PC-3 (cell line): ENCODE data around the gene UBAC2. TPM values are rescaled to one million over a fixed set of nuclear protein-coding genes. Genes with fewer than 3 reads are reported as not detected.

Source experiments
- ATAC-seq: fragments of 200-7000 bp; cut with Tn5 transposase; 2 replicates; pipeline ENCODE4 v1.9.1; 2020; ENCODE audit warnings: mild to moderate bottlenecking, moderate library complexity
- BruUV-seq: library from RNA; stranded (reverse); fragments of 400-500 nt; replicated peaks from 2 replicates; lab custom pipeline; 2021; lab: Mats Ljungman, UMichigan
- CTCF ChIA-PET: fragments of 300-600 bp; sonication (Branson Sonifier 250); formaldehyde crosslinking; loops from one replicate; lab custom pipeline; 2022; ENCODE audit warnings: antibody characterized with exemption; lab: Charles Lee
- POLR2A ChIA-PET: fragments of 300-600 bp; sonication (Branson Sonifier 250); formaldehyde crosslinking; loops from one replicate; lab custom pipeline; 2022; ENCODE audit warnings: antibody characterized with exemption; ENCODE audit not compliant: unreplicated experiment; lab: Charles Lee
- DNase-seq: peaks from one replicate; pipeline ENCODE4 v3.0.0-alpha.2; 2015
- H2AFZ ChIP-seq: fragments of 300-600 bp; sonication (generic); 2 replicates; pipeline ENCODE4 v1.6.0; 2016; ENCODE audit warnings: antibody characterized with exemption, low read length
- H3F3A ChIP-seq: fragments of 300-600 bp; sonication (generic); one replicate; pipeline ENCODE4 v1.6.0; 2017; ENCODE audit warnings: antibody characterized with exemption, low read length, control low read depth, mild to moderate bottlenecking; ENCODE audit not compliant: unreplicated experiment
- H3K27ac ChIP-seq: fragments of 300-600 bp; sonication (generic); 2 replicates; pipeline ENCODE4 v1.5.1; 2016; ENCODE audit warnings: mild to moderate bottlenecking, low read length
- H3K27me3 ChIP-seq: fragments of 300-600 bp; sonication (generic); 2 replicates; pipeline ENCODE4 v1.6.1; 2016; ENCODE audit warnings: low read length, mixed read lengths
- H3K36me3 ChIP-seq: fragments of 300-600 bp; sonication (generic); 2 replicates; pipeline ENCODE4 v1.6.1; 2016; ENCODE audit warnings: low read depth, mixed run types, low read length, mixed read lengths
- H3K4me1 ChIP-seq: fragments of 300-600 bp; sonication (generic); 2 replicates; pipeline ENCODE4 v1.5.1; 2016; ENCODE audit warnings: low read length; ENCODE audit not compliant: insufficient read depth
- H3K4me2 ChIP-seq: fragments of 300-600 bp; sonication (generic); 2 replicates; pipeline ENCODE4 v1.6.0; 2016; ENCODE audit warnings: low read length
- H3K4me3 ChIP-seq: fragments of 300-600 bp; sonication (generic); 2 replicates; pipeline ENCODE4 v1.5.1; 2016; ENCODE audit warnings: mild to moderate bottlenecking, low read length, mixed read lengths
- H3K79me2 ChIP-seq: fragments of 300-600 bp; sonication (generic); 2 replicates; pipeline ENCODE4 v1.6.1; 2017; ENCODE audit warnings: low read length, mixed read lengths
- H3K9ac ChIP-seq: fragments of 300-600 bp; sonication (generic); 2 replicates; pipeline ENCODE4 v1.6.0; 2016; ENCODE audit warnings: mild to moderate bottlenecking, low read length
- H3K9me2 ChIP-seq: fragments of 300-600 bp; sonication (generic); replicated peaks from 2 replicates; pipeline ENCODE4 v1.6.1; 2016; ENCODE audit warnings: mixed run types, low read length, mixed read lengths
- H3K9me3 ChIP-seq: fragments of 300-600 bp; sonication (generic); 2 replicates; pipeline ENCODE4 v1.6.1; 2016; ENCODE audit warnings: low read length, mixed read lengths
- H4K20me1 ChIP-seq: fragments of 300-600 bp; sonication (generic); 2 replicates; pipeline ENCODE4 v1.6.1; 2016; ENCODE audit warnings: low read length, mixed read lengths
- EZH2 ChIP-seq: fragments of 300-600 bp; sonication (generic); IDR thresholded peaks from one replicate; pipeline ENCODE4 v1.6.1; 2017; ENCODE audit warnings: antibody characterized with exemption, mild to moderate bottlenecking, low read length; ENCODE audit not compliant: unreplicated experiment
- EZH2phosphoT487 ChIP-seq: fragments of 300-600 bp; sonication (generic); IDR thresholded peaks from 2 replicates; pipeline ENCODE4 v1.6.1; 2018; ENCODE audit warnings: mild to moderate bottlenecking, antibody characterized with exemption, low read length, borderline replicate concordance
- intact Hi-C: fragments of 100-400 bp; cut with micrococcal nuclease; formaldehyde crosslinking; loops from 2 replicates; pipeline ENCODE4 v1.9.0; 2023
- total RNA-seq: library from RNA; depleted of rRNA; stranded (reverse); fragments of >200 nt; gene quantifications from 2 replicates; pipeline ENCODE4 v1.2.3, GENCODE V29; 2014
- TF ChIP-seq, protein P1 (sequence below): fragments of 300-600 bp; sonication (generic); conservative IDR thresholded peaks from 2 replicates; pipeline ENCODE4 v1.5.1; 2017; ENCODE audit warnings: antibody characterized with exemption, low read depth, mild to moderate bottlenecking, low read length

Gene UBAC2
- total RNA-seq, 1 experiment from 2014 or later: 34.5 TPM

DNA sequence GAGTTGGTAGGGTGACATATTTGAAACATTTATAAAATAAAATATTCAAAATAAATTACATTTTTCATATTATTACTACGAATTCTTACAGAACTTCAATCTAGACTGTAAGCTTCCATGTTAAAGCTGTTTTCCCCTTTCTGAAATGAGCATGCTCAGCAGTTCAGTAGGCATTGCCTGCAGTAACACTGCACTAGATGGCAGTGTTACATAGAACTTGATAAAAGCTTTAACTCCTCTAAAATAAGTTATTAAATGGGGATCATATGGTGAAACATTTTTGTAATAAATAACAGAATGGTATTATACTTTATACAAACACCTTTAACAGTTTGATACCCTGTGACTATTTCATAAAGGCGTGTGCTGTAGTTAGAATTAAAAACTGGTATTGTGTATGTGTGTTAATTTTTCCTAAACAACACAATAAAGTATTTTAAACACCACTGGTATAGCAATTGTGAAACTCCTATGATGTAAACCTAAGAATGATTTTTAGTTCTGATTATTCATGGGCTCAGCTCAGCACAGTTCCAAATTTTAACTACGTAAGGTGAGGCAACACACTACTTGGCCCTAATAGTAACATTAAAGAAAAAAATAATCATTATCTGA lies 69.1 kb downstream of the UBAC2 start:
- Histone ChIP-seq H3K79me2 (no peaks in the 10 kb centered on the region), H3K9me2 (no peaks in the 10 kb centered on the region), H3K27me3 (no peaks in the 10 kb centered on the region), H3K9me3 (no peaks in the 10 kb centered on the region), H3K27ac (no peak overlapping the region), H4K20me1 (no peaks in the 10 kb centered on the region), H3K4me1 (no peaks in the 10 kb centered on the region), H3K36me3 (no peaks in the 10 kb centered on the region), H3K4me2 (no peak overlapping the region), H3F3A (no peaks in the 10 kb centered on the region), H2AFZ (no peak overlapping the region), H3K4me3 (no peak overlapping the region), H3K9ac (no peak overlapping the region)
- TF ChIP-seq EZH2 (no peak), EZH2phosphoT487 (no peak)
- TF ChIP-seq, protein P1, sequence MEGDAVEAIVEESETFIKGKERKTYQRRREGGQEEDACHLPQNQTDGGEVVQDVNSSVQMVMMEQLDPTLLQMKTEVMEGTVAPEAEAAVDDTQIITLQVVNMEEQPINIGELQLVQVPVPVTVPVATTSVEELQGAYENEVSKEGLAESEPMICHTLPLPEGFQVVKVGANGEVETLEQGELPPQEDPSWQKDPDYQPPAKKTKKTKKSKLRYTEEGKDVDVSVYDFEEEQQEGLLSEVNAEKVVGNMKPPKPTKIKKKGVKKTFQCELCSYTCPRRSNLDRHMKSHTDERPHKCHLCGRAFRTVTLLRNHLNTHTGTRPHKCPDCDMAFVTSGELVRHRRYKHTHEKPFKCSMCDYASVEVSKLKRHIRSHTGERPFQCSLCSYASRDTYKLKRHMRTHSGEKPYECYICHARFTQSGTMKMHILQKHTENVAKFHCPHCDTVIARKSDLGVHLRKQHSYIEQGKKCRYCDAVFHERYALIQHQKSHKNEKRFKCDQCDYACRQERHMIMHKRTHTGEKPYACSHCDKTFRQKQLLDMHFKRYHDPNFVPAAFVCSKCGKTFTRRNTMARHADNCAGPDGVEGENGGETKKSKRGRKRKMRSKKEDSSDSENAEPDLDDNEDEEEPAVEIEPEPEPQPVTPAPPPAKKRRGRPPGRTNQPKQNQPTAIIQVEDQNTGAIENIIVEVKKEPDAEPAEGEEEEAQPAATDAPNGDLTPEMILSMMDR: peak; percentile 70
- ChIA-PET POLR2A (no interaction called here), CTCF (interaction anchor here (0.5 to 1.4 kb wide), 4 partner anchors 55 to 186 kb away, joined by 3 to 8 read pairs (median 3); no protein-coding TSS in a partner anchor)
- ATAC-seq (peak; percentile 76), DNase-seq (peak; percentile 48)
- intact Hi-C loops: loop anchor here (1.0 to 10.0 kb wide), 2 partner anchors 168 to 245 kb away; no protein-coding TSS in a partner anchor
- BruUV-seq: no TSS peak

DNA sequence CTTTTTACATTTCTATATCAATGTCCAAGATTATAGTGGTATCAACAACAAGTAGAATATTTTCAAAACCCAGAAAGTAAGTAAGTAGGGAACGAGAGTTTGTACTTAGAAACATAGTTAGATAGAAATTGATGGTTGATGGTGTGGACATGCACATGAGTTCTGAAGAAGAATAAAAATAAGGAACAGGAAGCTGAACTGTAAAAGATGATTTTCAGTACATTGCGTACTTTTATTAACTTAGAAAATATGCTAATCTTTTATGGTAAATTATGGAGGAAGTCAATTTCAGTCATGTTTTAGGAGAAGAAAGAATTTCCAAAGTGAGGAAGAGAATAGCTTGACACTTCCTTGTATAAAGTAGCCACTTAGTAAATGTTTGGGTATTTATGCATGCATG lies 69.9 kb downstream of the UBAC2 start:
- CTCF ChIA-PET: no interaction called here
- Histone ChIP-seq H3K9me3 (no peaks in the 10 kb centered on the region), H3K4me3 (no peak overlapping the region), H3K9ac (no peak overlapping the region), H3K4me1 (no peaks in the 10 kb centered on the region), H3K4me2 (no peak overlapping the region), H3K36me3 (no peaks in the 10 kb centered on the region), H3K27ac (no peak overlapping the region), H2AFZ (no peak overlapping the region), H3F3A (no peaks in the 10 kb centered on the region), H3K79me2 (no peaks in the 10 kb centered on the region), H3K9me2 (no peaks in the 10 kb centered on the region), H3K27me3 (no peaks in the 10 kb centered on the region), H4K20me1 (no peaks in the 10 kb centered on the region)
- ATAC-seq (no peak), DNase-seq (no peak)
- TF ChIP-seq EZH2 (no peak), EZH2phosphoT487 (no peak)
- TF ChIP-seq, protein P1: no peak
- no TSS peak for BruUV-seq
- intact Hi-C loops: no loop called here
- POLR2A ChIA-PET: interaction anchor here (0.7 kb wide), 1 partner anchor 69 kb away, joined by 4 read pairs; no protein-coding TSS in a partner anchor

DNA sequence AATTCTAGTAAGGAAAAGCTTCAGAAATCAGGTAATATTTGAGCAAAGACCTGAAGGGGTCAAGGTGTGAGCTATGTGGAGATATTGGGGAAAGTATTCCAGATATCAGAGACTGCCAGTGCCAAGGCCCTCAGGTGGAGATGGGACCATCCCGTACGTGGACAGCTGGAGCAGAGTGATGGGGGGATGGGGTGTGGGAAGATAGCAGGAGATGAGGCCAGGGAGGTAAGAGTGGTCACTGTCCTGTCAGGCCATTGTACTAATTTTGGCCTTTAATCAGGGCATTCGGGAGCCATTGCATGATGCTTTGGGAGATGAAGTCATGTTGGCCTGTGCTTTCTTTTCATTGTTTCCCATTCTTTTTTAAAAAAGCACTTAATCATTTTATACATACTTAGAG lies 70.6 kb downstream of the UBAC2 start:
- POLR2A ChIA-PET: no interaction called here
- CTCF ChIA-PET: no interaction called here

More for the DNA sequence above, 70.6 kb downstream of the UBAC2 start:
- intact Hi-C loops: no loop called here
- no peaks in the 10 kb centered on the region for H3K27me3 ChIP-seq
- no peak overlapping the region for H2AFZ ChIP-seq
- H3K79me2 ChIP-seq: no peaks in the 10 kb centered on the region
- H4K20me1 ChIP-seq: no peaks in the 10 kb centered on the region
- ATAC-seq: no peak
- no peak overlapping the region for H3K9ac ChIP-seq
- no peak overlapping the region for H3K4me2 ChIP-seq
- H3K9me2 ChIP-seq: no peaks in the 10 kb centered on the region
- no peaks in the 10 kb centered on the region for H3K4me1 ChIP-seq
- no peaks in the 10 kb centered on the region for H3F3A ChIP-seq
- TF ChIP-seq, protein P1: no peak
- no peaks in the 10 kb centered on the region for H3K36me3 ChIP-seq
- no peaks in the 10 kb centered on the region for H3K9me3 ChIP-seq
- no peak for DNase-seq
- BruUV-seq: no TSS peak
- H3K4me3 ChIP-seq: no peak overlapping the region
- H3K27ac ChIP-seq: no peak overlapping the region
